NOMO-1 treated with DMSO at 0.1 percent for 48 hours (cell line): Measurements from ENCODE around the gene AGBL1.

ENCODE experiments used
- DNase-seq: peaks from one replicate; lab custom pipeline; 2025; ENCODE audit not compliant: unreplicated experiment; lab: John Stamatoyannopoulos, UW

AGBL1 gene

DNA sequence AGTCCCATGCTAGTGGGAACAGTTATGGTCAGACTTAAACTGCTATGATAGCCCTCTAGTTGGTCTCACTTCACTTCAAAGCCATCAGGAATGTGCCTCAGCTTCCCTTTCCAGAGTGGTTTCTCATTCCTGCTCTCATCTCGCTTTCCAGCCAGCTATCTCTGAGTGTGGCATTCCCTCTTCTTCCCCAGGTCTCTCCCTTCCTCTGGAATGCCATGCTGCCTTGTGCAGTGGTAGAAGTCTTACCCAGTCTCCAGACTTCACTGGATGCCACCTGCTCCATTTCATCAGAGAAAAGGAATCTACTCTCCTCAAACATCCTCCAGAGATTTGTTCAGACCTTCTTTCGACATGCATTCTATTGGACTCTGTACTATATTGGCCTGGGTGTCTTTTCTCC, 83.0 kb downstream of the AGBL1 start:
- no peak for DNase-seq

DNA sequence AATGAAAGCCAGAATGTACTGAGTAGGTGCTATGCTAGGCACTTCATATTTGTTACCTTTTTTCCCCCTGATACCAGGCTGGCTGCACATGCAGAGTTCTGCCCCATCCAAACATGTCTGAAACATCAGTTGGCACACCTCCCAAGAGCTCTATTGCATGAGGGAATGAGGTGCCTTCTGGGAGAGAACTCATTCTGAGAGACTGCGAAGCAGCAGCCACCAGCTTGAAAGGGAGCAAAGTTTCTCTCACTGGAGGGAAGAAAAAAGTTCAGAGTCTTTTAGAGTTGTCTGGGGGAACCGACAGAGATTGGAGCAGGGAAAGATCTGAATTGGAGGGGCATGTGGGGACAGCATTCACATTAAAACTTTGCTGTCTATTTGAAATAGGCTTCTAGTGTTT, 84.1 kb downstream of the AGBL1 start:
- no peak for DNase-seq

DNA sequence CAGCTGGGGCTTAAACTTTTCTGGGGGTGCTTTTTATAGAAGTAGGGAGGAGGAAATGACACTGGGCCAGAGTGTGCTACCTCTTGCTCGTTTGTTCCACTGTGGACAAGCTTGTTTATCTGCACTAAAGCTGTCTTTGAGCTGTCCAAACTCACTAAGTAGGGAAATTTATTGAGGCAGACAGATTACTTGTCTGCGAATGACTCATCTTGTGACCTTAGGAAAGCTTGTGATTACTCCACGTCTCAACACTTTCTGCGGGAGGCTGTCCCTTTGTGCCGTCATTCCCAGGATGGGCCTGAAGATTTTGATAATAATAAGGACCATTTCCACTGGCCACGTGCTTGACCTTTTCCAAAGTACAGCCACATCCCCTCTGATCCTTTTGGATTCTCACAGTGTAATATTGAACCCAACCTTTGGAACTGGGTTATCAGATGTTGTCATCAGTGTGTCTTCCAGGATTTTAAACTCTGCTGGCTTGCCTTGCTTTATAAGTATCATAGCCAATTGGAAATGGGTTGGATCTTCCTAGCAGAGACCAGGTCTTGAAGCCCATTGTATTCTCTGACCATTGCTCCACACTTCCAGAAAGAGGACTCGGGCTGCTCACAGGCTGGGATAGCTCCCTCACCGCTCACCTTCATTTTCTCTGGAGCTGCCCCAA, 84.7 kb downstream of the AGBL1 start:
- DNase-seq: no peak

DNA sequence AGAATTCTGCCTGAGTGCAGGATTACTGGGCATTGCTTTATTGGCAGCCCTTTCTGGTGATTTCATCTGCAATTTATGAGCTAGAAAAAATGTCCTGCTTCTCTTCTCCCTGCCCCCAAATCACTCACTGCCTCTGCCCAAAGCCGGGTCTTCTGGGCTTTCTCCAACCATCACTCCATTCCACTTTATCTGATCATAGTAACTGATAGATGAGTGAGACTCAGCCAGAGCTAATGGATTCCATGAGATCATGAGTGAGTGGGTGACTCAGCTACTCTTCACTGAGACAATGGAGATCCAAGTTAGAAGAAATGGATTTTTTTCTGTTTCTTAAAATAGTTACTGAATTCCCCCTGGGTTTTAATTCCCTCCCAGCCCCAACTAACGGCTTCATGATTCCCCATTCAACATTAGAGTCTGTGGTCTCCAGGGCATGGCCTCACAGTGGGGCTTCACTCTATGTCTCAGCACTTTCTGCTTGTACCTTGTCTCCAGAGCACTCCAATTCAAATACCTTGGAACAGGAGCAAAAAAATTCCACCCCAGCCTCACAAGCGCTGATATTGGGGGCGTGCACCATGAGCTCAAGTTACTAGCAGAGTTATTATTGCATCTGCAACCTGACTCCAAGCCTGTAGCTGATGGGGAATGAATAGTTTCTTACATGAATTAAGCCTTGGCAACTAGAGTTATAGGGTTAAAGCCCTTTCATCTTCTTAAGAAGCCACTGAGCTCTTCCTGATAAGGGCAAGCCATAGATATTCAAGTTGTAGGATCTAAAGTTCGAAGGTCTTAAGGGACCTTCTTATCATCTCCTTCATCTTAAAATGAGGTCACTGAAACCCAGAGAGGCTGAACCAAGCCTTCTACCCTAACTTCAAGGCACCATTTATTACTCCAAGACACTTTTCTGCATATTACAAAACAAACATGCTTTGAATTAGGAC, 85.9 kb downstream of the AGBL1 start:
- no peak for DNase-seq

DNA sequence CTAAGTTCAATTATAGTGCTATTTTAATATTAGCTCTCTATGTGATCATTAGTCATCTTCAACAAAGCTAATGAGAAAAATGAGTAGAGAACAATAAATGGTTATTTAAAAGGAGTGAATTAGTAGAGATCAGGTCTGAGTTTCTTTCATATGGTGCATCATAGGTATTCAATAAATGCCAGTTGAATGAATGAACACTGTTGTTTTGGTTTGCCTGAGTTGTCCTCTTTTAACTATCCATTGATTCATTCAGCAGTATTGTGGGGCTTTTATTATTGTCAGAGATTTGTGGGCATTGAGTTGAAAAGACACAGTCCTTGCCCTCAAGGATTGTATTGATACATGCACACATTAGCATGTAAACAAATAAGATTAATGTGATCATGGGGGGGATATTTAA, 88.2 kb downstream of the AGBL1 start:
- no peak for DNase-seq

DNA sequence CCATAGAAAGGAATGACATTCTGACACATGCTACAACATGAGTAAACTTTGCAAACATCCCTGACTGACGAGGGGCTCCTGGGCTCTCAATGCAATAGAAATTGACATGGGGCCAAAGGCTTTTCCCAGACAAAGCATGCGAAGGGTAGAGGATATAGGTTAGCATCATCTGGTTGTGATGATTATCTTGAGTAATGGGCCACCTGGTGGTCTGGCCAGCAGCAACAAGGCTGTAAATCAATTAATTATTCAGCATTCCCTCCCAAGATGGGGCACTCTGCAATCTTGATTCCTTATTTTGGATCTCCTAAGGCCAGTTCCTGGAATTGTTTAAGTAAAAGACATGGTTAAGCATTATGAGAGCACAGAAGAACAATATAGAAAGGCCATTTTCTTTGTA, 99.2 kb downstream of the AGBL1 start:
- no peak for DNase-seq

DNA sequence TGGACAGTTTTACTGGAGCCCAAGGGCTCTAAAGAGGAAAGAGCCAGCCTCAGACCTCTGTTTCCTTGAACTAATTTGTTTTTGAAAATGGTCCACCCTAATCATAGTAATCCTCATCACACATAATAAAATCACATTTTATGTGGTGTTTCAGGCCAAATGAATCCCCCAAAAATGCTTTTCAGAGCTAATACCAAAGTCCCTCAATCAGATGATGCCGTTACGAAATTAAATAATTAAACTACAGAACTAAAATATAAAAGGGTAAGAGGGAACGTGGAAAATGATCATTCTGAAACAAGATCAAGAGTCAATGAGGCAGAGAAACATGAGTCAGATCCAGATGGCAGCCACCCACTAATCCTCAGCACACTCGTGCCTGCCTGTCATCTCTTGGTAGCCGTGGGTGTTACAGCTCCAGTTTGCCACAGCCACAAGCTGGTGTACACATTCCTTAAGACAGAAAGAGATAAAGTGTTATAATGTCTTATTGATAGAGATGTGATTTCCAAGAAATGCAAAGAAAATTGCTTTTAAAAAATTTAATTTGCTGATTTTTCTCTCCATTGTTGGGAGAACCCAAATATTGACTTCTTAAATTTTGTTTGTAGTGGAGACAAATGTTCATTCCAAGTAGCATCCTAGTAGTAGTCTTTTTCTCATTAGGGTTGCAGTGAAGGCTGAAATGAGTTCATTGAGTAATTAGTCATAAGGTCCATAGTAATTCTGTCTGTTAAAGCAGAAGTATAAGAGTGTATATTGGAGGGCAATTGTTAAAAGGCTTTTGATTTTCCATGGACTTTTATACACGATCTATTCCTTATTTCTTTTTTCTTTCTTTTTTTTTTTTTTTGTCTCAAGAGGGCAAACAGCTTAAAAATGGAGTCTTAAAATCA, 104.2 kb downstream of the AGBL1 start:
- no peak for DNase-seq

DNA sequence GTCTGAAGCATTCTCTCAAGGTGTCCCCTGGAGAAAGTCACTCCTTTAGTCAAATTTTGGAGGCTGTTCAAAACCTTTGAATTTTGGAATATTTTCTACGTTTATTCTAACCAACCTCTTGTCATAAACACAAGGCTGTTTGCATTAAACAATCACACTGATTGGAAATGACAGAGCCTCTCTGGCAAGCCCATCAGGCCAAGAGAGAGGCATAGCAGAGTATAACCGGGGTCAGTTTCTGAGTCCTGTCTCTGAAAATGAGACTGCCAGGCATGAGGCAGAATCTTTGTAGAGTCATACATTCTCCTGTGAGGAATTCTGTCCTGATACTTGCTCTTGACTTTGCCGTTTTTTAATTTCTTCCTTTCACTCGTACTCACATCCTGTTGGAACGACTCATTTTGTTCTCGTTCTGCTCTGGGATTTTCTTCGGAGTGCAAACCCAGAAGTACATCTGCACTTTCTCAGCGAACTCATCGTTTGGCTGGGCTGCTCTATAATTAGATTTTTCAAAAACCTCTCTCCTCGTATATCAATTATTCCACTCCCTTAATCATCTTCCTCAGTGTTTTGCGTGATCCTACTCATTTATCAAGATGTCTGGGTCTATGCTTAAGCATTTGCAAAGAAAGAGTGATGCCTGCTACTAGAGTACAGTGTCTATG, 114.2 kb downstream of the AGBL1 start:
- no peak for DNase-seq

DNA sequence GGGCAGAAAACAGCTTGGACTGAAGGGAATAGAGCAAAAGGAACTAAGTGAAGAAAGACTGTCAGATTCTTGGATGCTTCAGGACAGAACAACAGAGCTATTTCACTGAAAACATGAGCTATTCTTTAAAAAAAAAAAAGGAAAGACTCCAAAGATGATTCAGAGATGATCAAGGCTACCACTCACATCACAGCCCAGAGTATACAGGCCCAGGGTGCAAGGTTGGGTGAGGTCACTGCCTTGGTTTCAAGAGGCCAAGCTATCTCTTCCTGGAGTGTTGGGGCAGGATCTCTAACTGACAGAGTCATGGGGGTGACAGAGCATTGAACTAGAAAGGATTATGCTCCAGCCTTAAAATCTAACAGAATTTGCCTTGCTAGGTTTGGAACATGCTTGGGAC, 118.1 kb downstream of the AGBL1 start:
- no peak for DNase-seq

DNA sequence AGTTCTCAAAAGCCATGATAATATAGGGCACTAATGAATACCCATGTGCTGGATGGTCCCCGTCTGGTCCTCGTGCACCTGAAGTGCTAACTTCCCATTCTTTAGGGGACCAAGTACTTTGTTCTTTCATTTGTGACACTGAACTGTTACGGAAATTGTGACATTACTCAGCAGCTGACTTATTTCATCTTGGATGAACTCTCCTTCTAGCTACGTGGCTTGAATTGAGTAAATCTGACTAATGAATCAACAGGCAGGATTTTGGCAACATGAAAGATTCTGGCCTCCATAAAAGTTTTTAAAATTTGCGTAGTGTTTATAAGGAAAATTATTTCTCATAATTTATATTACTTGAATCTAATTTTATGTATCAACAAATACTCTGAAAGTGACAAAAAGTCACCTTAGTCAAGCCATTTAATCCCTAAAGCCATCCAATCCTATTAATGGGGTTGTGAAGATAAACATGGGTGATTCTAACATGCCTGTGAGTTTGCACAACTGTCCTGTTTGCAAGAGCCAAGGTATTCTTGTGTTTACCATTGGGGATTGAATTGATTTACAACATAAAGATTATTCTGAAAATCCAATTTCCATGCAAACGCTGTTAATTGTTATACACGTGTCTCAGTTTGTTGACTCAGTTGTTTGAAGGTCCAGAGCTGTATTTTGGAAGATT, 119.9 kb downstream of the AGBL1 start:
- DNase-seq: no peak

DNA sequence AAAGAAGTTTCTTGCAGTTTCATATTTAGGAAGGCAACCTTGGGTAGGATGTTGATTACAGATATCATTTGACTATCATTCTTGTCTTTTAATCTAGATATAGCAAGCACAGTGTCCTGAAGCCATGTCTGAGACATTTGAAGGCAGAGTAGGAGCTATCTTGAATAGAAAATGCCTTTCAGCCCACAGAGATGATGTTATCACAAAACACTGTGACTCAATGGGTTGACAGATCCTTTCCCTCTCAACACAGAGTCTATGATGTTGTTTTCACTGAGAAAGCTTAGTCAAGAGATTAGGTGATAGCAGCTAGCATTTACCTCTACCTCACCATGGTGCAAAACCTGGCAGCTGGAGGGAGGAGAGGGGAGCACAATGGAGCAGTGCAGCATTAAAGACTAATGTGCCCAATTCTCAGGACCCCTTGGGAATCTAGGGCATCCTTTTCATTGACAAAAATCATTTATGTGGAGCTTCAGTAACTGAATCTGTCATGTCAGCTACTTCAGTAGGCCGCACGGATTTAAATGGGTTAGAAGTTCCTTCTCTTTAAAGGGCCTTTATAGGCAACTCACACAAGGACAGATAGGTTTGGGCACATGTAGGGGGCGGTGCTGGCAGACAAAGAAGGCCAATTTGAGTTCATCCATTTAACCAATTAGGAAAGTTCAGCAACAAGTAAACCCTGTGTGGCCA, 121.8 kb downstream of the AGBL1 start:
- DNase-seq: no peak

DNA sequence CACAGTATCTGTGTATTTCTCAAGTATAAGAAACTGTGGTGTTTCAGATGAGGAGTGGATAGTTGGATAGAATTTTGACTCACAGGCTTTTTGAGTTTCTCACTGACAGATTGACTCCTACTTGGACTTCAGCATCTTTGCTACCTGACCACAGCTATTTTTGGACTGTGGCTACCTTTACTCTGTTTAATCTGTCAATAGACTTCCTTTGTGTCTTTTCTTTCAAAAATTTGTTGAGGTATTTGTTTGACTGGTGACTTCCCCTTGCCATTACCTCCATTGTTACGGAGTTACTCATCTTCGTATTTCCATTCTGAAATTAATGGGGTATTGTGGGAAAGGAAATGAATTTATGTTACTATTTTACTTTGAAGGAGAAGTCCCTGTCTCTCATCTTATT, 123.8 kb downstream of the AGBL1 start:
- no peak for DNase-seq

DNA sequence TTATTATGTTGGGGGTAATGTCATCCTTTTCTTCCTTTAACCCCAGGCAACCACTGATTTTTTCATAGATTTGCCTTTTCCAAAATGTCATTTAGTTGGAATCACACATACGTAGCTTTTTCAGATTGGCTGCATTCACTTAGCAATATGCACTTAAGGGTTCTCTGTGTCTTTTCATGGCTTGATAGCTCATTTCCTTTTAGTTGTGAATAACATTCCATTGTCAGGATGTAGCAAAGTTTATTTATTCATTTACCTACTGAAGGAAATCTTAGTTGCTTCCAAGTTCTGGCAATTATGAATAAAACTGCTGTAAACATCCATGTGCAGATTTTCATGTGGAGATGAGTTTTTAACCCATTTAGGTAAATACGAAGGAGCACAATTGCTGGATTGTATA, 125.4 kb downstream of the AGBL1 start:
- DNase-seq: no peak

DNA sequence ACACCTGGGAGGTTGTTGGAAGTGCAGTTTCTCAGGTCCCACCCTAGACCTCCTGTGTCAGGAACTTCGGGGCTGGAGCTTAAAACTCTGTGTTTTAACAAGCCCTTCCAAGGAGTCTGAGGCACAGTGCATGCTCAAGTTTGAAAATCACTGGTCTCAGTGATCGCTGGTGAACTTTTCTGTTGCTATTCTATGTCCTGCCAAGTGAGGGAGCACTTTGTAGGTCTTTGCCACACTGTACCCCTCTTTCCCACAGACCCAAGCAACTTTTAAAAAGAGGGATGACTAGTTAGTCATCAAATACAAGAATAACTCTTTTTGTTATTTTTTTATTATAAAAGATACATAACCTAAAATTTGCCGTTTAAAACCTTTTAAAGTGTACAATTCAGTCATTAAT, 133.7 kb downstream of the AGBL1 start:
- DNase-seq: no peak

DNA sequence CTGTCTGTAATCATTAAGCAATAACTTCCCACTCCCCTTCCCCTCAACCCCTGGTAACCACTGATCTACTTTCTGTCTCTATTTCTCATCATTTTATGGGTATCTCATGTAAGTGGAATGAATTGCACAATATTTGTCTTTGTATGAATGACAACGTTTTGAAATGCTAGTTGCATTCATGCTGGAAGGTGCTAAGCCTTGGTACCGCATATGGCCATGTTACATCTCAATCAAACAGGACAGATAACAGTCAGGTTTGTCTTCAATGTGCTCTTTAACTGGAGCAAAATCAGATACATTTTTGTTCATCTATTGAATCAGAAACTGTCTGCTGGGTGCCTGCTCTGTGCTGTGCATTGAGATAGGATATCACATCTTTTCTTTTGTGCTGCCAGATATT, 134.2 kb downstream of the AGBL1 start:
- no peak for DNase-seq

DNA sequence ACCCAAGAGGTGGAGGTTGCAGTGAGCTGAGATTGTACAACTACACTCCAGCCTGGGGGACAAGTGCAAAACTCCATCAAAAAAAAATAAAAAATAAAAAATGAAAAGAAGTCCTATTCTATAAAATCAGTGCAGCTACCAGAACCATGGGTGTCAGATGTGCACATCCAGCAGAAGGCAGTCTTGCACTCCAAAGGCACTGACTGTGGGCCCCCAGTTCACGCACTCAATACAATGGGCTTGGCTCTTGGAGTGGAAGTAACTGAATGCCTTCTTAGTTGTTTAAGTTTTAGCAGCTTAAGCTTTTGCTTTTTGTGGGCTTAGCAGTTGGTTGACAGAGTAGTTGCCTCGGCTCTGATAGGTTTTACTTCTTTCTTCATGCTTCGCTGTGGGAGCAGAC, 141.4 kb downstream of the AGBL1 start:
- no peak for DNase-seq

DNA sequence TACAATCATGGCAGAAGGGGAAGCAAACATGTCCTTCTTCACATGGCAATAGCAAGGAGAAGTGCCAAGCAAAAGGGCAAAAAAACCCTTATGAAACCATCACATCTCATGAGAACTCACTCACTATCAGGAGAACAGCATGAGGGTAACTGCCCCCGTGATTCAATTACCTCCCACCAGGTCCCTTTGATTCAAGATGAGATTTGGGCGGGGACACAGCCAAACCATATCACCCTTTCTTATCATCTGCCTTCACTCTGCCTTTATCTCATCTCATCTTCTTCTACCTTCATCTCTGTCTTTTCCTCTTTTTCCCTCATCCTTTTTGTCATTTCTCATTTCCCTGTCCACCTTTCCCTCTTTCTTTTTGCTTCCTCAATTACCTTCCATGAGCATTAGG, 149.6 kb downstream of the AGBL1 start:
- DNase-seq: no peak

DNA sequence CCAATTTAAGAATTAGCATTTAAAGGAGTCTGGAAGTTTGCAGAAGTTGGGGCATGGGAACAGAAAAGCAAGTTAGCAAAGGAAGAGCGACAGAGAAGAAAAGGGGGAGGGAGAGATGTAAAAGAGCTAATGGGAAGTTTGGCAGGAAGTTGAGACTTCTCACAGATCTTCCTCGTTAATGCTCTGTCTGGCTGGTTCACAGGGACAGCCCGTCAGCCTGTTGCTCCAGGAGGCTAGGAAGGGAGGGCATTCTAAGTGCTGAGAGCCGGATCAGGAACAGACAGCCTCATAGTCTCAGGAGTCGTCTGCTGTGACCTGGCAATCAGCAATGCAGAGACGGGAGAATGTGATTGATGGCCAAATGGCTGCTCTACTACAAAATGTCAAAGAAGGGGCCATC, 150.3 kb downstream of the AGBL1 start:
- no peak for DNase-seq

DNA sequence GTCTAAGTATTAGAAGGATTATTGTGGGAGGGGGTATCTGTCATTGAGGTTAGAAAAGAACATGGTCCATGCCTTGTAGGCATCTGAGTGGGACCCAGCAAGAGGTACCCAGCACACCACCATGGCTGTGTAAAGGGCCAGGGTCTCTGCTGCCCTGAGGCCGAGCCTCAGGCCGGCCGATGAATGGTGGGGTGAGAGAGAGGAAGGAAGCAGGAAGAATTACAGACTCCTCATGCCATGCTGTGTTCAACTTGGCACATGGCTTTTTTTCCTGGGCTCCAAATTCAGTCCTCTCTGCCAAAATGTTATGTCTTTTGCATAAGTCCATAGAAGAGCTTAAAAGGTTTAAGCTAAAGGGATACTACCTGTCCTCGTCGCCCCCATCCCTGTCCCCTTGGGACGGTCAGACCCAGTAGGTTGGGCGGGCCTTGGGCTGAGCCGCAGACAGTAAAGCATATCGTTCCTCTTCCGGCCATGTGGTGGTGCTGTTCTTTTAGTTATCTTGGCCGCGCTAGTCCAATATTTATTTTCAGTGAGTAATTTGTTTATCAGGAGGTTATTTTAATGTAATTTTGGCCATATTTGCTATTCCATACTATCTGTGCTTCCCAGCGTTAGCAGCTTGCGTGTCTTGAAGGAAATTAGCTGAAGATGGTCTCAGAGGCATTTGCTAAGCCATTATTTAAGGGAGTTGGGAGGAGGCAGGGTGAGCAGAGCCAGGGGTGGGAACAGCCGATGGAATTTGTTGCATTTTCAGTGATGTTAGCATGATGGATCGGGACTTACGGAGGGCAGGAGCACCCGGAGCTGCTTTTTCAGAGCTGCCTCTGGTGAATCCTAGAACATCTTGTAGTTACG, 152.4 kb downstream of the AGBL1 start:
- DNase-seq: peak; percentile 1
